HepG2 (cell line): ENCODE measurements around the gene RAB6A. TPM values are rescaled to one million over a fixed set of nuclear protein-coding genes. Genes with fewer than 3 reads are reported as not detected.

Source experiments
- CSRNP1 ChIP-seq: sonication (generic); formaldehyde crosslinking; IDR thresholded peaks from 2 replicates; pipeline ENCODE4 v1.8.1; 2023; ENCODE audit warnings: mild to moderate bottlenecking, missing genetic modification reagents
- GPBP1L1 ChIP-seq: sonication (generic); formaldehyde crosslinking; IDR thresholded peaks from 2 replicates; pipeline ENCODE4 v1.5.0; 2020; ENCODE audit warnings: mild to moderate bottlenecking, missing genetic modification reagents
- KLF11 ChIP-seq: IDR thresholded peaks from 2 replicates; pipeline ENCODE4 v1.6.1; 2016; ENCODE audit warnings: missing compliant biosample characterization
- KMT2B ChIP-seq: IDR thresholded peaks from 2 replicates; pipeline ENCODE4 v1.6.1; 2016; ENCODE audit warnings: missing genetic modification reagents, missing compliant biosample characterization
- MAFG ChIP-seq: sonication (generic); formaldehyde crosslinking; IDR thresholded peaks from 2 replicates; pipeline ENCODE4 v1.5.1; 2020; ENCODE audit warnings: mild to moderate bottlenecking, missing genetic modification reagents
- MEF2D ChIP-seq: sonication (generic); formaldehyde crosslinking; IDR thresholded peaks from 2 replicates; pipeline ENCODE4 v1.5.1; 2020; ENCODE audit warnings: mild to moderate bottlenecking, missing genetic modification reagents
- POLR2A ChIP-seq, 2 experiments: IDR thresholded peaks; 2 replicates each; pipeline ENCODE4 v1.6.1; 2011; ENCODE audit warnings: low read depth in 2 of 2, low read length in 2 of 2, mild to moderate bottlenecking in 1 of 2, moderate library complexity in 1 of 2; ENCODE audit not compliant: insufficient read depth in 1 of 2
- SMAD1 ChIP-seq: sonication (generic); formaldehyde crosslinking; IDR thresholded peaks from 2 replicates; pipeline ENCODE4 v1.4.0; 2020; ENCODE audit warnings: missing genetic modification reagents, low read depth, mild to moderate bottlenecking, borderline replicate concordance
- SNAPC5 ChIP-seq: sonication (generic); formaldehyde crosslinking; IDR thresholded peaks from 2 replicates; pipeline ENCODE4 v1.8.1; 2023; ENCODE audit warnings: mild to moderate bottlenecking, missing genetic modification reagents, borderline replicate concordance
- TBX2 ChIP-seq: sonication (generic); formaldehyde crosslinking; IDR thresholded peaks from 2 replicates; pipeline ENCODE4 v1.5.0; 2020; ENCODE audit warnings: missing genetic modification reagents, mild to moderate bottlenecking, borderline replicate concordance
- TEAD3 ChIP-seq: optimal IDR thresholded peaks from 2 replicates; pipeline ENCODE3; 2016; ENCODE audit warnings: borderline replicate concordance
- ZBTB4 ChIP-seq: sonication (generic); formaldehyde crosslinking; IDR thresholded peaks from 2 replicates; pipeline ENCODE4 v1.4.0; 2020; ENCODE audit warnings: missing genetic modification reagents, mild to moderate bottlenecking, borderline replicate concordance
- ZHX2 ChIP-seq, 2 experiments: sonication (generic) in 1 of 2; formaldehyde crosslinking in 1 of 2; IDR thresholded peaks; 2 replicates each; pipeline versions ENCODE4 v1.6.1 to v1.9.0; 2014 to 2022; ENCODE audit warnings: antibody characterized with exemption in 1 of 2, borderline replicate concordance in 1 of 2, inconsistent platforms in 1 of 2, low read depth in 1 of 2, missing genetic modification reagents in 1 of 2
- ZNF557 ChIP-seq: sonication (generic); formaldehyde crosslinking; IDR thresholded peaks from 2 replicates; pipeline ENCODE4 v1.4.0; 2020; ENCODE audit warnings: missing genetic modification reagents
- ZNF619 ChIP-seq: sonication (generic); formaldehyde crosslinking; IDR thresholded peaks from 2 replicates; pipeline ENCODE4 v1.4.0; 2020; ENCODE audit warnings: mild to moderate bottlenecking, missing genetic modification reagents
- ZNF766 ChIP-seq: sonication (generic); formaldehyde crosslinking; IDR thresholded peaks from 2 replicates; pipeline ENCODE4 v1.5.0; 2020; ENCODE audit warnings: missing genetic modification reagents, borderline replicate concordance
- polyA plus RNA-seq, 8 experiments: library from polyadenylated mRNA; depleted of rRNA in 3 of 8; stranded (reverse) in 7 of 8; unstranded in 1 of 8; fragments of >200 nt; fragmentation: Illumina TruSeq in 4 of 8; extraction: Trizol in 4 of 8; gene quantifications; 2 replicates each; pipeline versions ENCODE4 v1.2.1 to v1.2.3, GENCODE V29; 2011 to 2016; ENCODE audit warnings: low read depth in 4 of 8, missing spikeins in 1 of 8, mixed read lengths in 1 of 8; ENCODE audit not compliant: insufficient read depth in 1 of 8
- total RNA-seq, 5 experiments: library from RNA; depleted of rRNA; stranded (reverse); fragments of >200 nt; fragmentation: Illumina TruSeq; extraction: Trizol; gene quantifications; 2 replicates each; pipeline ENCODE4 v1.2.3, GENCODE V29; 2016; ENCODE audit warnings: low read depth in 1 of 5

The RAB6A gene
- total and polyA plus RNA-seq, 2 of the 13 experiments (the other 11 are each of a cell fraction or from before 2014, with no cell fraction given): 74.3 to 121 TPM

- no peak for TF ChIP-seq CSRNP1 (CRISPR knock-in tag)
- no peak for TF ChIP-seq SMAD1 (CRISPR knock-in tag)
- 0 out of 2 replicates have a peak, but pooled peaks have one; percentile 18 for TF ChIP-seq ZBTB4
- peak; percentile 69 for TF ChIP-seq KMT2B (CRISPR knock-in tag)
- peak; percentile 84 to 85 for TF ChIP-seq POLR2A (IDR thresholded peaks at IDR 0.05; ENCODE audit: insufficient read depth in 1 of 2, low read depth in 2 of 2, low read length in 2 of 2)
- TF ChIP-seq MEF2D (CRISPR knock-in tag): no peak
- TF ChIP-seq ZNF619: no peak
- TF ChIP-seq ZNF766: 0 out of 2 replicates have a peak, but pooled peaks have one; percentile 26
- TF ChIP-seq GPBP1L1 (CRISPR knock-in tag): no peak
- no peak for TF ChIP-seq ZNF557 (CRISPR knock-in tag)
- no peak for TF ChIP-seq MAFG (CRISPR knock-in tag)
- TF ChIP-seq SNAPC5 (CRISPR knock-in tag): no peak
- peak; percentile 83; the same call in 1 of the 2 replicates for TF ChIP-seq ZHX2 (IDR thresholded peaks at IDR 0.05; ENCODE audit: low read depth)
- TF ChIP-seq ZHX2 (CRISPR knock-in tag; IDR thresholded peaks at IDR 0.05; ENCODE audit: borderline replicate concordance): no peak; the same call in 1 of the 2 replicates
- peak; percentile 85 for TF ChIP-seq TBX2 (CRISPR knock-in tag)
- TF ChIP-seq KLF11 (CRISPR knock-in tag): no peak
- TF ChIP-seq TEAD3 (CRISPR knock-in tag): peak; percentile 51
These were observed at the start of gene RAB6A (continued) for GRCh38 chr11:73760679-73761402.
